RWPE1 (cell line): ENCODE data around the gene F3.
A peak's percentile ranks its signal among the peaks of the same experiment; 100 is the strongest.

ENCODE experiments used
- CTCF ChIA-PET: fragments of 350-600 bp; sonication (Branson Sonifier 250); formaldehyde crosslinking; extraction: SDS; loops from one replicate; lab custom pipeline; 2021; lab: Yijun Ruan, JAX
- POLR2A ChIA-PET: fragments of 400-600 bp; formaldehyde crosslinking; extraction: SDS; loops from one replicate; lab custom pipeline; 2020; ENCODE audit warnings: antibody characterized with exemption; ENCODE audit not compliant: low non-redundant PET; lab: Yijun Ruan, JAX
- DNase-seq: peaks from one replicate; pipeline ENCODE4 v3.0.0; 2012; ENCODE audit warnings: low spot score
- H3K27ac ChIP-seq: fragments of 450-650 bp; 2 replicates; pipeline ENCODE4 v1.5.1; 2017
- TF ChIP-seq, protein P1 (sequence below): fragments of 450-650 bp; conservative IDR thresholded peaks from 2 replicates; pipeline ENCODE4 v1.5.1; 2017; ENCODE audit warnings: low read depth, mild to moderate bottlenecking

Gene F3

DNA sequence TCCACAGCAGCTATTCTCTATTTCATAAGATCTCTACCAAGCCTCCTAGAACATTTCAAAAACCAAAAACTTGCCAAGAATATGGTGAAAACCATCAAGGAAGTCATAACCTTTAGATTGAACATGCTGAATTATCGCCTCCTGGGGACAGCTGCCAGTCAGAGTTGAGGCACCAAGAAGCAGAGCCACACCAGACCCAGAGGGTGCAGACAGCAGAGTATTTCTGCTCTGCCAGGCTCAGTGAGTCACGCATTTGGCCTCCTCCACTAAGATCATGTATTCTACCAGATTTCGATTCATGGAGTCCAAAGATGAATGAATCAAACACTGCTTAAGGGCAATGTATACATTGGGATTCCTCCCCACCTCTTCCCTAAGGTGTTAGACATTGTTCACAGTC, 2.1 kb downstream of the F3 start:
- peak overlapping the region; percentile 60 for H3K27ac ChIP-seq
- TF ChIP-seq, protein P1, sequence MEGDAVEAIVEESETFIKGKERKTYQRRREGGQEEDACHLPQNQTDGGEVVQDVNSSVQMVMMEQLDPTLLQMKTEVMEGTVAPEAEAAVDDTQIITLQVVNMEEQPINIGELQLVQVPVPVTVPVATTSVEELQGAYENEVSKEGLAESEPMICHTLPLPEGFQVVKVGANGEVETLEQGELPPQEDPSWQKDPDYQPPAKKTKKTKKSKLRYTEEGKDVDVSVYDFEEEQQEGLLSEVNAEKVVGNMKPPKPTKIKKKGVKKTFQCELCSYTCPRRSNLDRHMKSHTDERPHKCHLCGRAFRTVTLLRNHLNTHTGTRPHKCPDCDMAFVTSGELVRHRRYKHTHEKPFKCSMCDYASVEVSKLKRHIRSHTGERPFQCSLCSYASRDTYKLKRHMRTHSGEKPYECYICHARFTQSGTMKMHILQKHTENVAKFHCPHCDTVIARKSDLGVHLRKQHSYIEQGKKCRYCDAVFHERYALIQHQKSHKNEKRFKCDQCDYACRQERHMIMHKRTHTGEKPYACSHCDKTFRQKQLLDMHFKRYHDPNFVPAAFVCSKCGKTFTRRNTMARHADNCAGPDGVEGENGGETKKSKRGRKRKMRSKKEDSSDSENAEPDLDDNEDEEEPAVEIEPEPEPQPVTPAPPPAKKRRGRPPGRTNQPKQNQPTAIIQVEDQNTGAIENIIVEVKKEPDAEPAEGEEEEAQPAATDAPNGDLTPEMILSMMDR = no peak
- POLR2A ChIA-PET = no interaction called here
- no peak for DNase-seq
- CTCF ChIA-PET = no interaction called here

DNA sequence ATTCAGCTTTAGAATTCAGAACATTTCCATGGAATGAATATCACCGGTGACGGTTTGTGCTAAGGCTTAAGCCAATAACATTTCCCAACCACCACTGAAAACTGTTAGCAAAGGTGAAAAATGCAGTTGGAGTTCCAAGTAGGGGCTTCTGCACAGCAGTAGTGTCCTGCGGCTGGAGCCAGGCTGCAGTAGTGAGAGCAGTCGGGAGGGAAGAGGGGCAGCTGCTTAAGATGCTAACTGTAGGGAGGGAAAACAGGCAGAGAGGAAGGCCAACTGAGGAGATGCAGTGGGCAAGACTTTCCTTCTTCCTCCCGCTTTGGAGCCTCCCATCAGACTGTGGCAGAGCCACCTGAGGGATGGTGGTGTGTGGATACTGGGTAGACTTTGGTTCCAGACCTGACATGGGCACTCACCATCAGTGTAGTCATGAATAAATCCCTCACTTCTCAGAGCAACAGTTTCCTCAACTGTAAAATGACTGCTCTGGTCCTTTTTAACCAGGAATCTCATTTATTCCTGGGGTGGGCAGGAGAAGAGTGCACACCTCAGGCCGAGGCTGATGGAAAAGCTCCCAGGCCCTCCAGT, 3.2 kb downstream of the F3 start:
- POLR2A ChIA-PET = no interaction called here
- CTCF ChIA-PET = no interaction called here
- DNase-seq = no peak
- peak overlapping the region; percentile 71 for H3K27ac ChIP-seq
- TF ChIP-seq, protein P1 = no peak

DNA sequence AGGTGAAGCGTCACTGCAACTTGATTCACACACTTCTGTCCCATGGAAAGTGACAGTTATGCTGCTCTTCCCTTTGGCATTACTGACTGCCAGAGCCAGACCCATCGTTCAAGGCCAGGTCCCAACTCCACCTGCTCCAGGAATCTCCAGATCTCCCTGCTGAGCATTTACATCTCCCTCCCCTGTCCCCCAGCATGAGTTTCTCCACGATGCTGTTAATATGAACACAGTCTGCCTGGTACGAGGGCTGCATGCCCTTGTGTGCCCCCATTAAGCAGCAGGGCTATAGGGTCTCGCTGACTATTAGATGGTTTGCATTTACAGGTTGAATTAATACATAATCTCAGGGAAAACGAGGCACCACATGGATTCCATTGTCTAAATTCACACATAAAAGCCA, 4.3 kb downstream of the F3 start:
- no peak for DNase-seq
- peak overlapping the region; percentile 58 for H3K27ac ChIP-seq
- ChIA-PET CTCF (interaction anchor here (0.7 kb wide), 1 partner anchor 90 kb away, joined by 3 read pairs; no protein-coding TSS in a partner anchor), POLR2A (no interaction called here)
- TF ChIP-seq, protein P1 = no peak

DNA sequence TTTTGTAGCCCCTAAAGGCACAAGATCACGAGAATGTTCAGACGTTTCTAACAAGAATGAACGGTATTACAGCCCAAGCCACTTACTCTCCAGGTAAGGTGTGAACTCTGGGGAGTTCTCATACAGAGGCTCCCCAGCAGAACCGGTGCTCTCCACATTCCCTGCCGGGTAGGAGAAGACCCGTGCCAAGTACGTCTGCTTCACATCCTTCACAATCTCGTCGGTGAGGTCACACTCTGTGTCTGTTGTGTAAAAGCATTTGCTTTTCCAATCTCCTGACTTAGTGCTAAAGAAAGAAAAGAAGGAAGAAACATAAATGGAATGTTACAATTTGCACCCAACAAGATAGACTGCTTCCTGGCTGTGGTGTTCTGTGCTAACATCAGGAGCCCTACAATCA, 5.7 kb downstream of the F3 start:
- ChIA-PET CTCF (no interaction called here), POLR2A (no interaction called here)
- TF ChIP-seq, protein P1 = no peak
- H3K27ac ChIP-seq = peak overlapping the region; percentile 56
- DNase-seq = no peak

DNA sequence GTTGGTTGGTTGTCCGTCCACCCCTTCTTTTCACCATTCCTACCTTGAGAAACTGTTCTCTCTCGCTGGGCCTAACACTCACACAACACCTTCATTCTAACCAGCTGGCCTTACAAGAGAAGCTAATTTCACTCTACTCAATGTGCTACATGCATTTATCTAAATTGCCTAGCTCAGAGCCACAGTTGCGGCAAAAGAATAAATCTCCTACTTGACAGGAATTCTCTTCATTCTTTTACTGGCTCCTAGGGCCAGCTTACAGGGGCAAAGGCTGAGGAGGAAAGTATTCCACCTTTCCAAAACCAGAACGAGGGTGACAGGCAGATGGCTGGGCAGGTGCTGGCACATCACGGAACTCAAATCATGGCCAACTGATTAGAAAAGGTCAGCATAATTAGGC, 6.5 kb downstream of the F3 start:
- no peak for DNase-seq
- POLR2A ChIA-PET = no interaction called here
- peak overlapping the region; percentile 56 for H3K27ac ChIP-seq
- TF ChIP-seq, protein P1 = no peak
- CTCF ChIA-PET = no interaction called here

DNA sequence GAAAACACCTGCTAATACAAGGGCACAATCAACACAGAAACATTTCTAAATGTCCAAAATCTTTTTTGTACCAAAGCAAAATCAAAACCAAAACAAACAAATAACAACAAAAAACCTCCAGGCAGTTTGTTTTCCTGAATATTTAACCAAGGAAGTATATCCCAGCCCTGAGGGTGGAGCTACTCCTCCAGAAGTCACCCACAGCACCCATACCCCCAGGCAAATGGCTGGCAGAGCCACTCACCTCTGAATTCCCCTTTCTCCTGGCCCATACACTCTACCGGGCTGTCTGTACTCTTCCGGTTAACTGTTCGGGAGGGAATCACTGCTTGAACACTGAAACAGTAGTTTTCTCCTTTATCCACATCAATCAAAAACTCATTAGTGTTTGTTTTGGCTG, 9.5 kb downstream of the F3 start:
- no peak for DNase-seq
- H3K27ac ChIP-seq = peak overlapping the region; percentile 21; the same call in 1 of the 2 replicates
- ChIA-PET POLR2A (no interaction called here), CTCF (no interaction called here)
- TF ChIP-seq, protein P1 = no peak
